H1 (cell line): ENCODE data around the gene ZMIZ1. TPM values are rescaled to one million over a fixed set of nuclear protein-coding genes. Genes with fewer than 3 reads are reported as not detected.

Experiments
- CEBPB ChIP-seq: IDR thresholded peaks from 2 replicates; pipeline ENCODE4 v1.6.1; 2012; ENCODE audit warnings: low read depth, low read length
- CTBP2 ChIP-seq: IDR thresholded peaks from 2 replicates; pipeline ENCODE4 v1.7.0; 2011; ENCODE audit warnings: borderline replicate concordance, mild to moderate bottlenecking, moderate library complexity, mixed read lengths, low read length; ENCODE audit not compliant: insufficient read depth, insufficient read length
- KDM4A ChIP-seq: IDR thresholded peaks from one replicate; pipeline ENCODE4 v1.7.1; 2012; ENCODE audit warnings: low read depth, mild to moderate bottlenecking, moderate library complexity, low read length, inconsistent platforms; ENCODE audit not compliant: severe bottlenecking
- polyA plus RNA-seq, 7 experiments: library from polyadenylated mRNA; depleted of rRNA in 3 of 7; stranded (reverse) in 5 of 7; unstranded in 2 of 7; fragments of >200 nt in 5 of 7; fragments of 200-250 nt in 2 of 7; gene quantifications; 1 replicate in 5 of 7; 2 replicates in 1 of 7; 4 replicates in 1 of 7; pipeline versions ENCODE4 v1.2.1 to v1.2.3, GENCODE V29; 2011 to 2013; ENCODE audit warnings: missing spikeins in 2 of 7, mixed read lengths in 2 of 7
- total RNA-seq: library from RNA; stranded (reverse); fragmentation: NEBNext Ultra II Directional; extraction: Animal tissue kit (Norgen Biotek cat#: 25700); gene quantifications from 2 replicates; pipeline ENCODE4 v1.2.1, GENCODE V29; 2021

The ZMIZ1 gene
- total and polyA plus RNA-seq, 2 of the 8 experiments (the other 6 are each of a cell fraction or from before 2014, with no cell fraction given): 8.1 to 28.0 TPM

DNA sequence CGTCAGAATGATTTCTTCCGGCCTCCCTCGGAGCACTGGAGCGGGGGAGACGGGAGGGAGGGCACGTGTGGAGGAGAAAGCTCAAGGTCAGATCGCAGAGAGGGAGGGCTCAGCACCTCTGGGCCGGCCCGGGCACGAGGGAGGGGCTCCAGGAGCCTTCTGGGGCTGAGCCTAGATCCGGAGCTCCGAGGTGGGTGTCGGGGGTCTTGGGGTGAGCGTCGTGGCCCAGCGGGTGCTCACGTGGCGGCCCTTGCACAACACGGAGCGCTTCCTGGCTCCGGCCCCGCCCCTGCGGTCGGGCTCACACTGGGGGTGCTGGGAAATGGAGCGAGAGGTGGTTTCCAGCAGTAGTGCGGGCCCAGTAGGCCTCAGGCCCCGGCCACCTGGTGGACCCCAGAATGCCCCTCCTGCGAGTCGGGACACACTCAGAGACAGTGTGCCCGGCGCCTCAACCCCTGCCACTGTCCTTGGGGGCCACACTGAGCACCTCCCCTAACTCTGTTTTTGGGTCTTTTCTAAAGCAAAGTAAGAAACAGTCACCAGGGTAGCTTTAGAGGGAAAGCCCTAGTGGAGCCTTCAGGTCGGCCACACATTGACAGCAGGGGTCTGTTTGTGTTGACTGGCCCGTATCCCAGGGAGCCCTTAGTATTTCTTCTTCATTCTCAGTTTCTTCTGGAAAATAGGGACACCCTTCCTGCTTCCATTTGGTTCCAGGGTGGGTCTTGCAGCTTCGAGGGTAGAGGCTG, 279.3 kb downstream of the ZMIZ1 start (continued):
- TF ChIP-seq CTBP2 (no peak), CEBPB (peak; percentile 70), KDM4A (peak; percentile 61)
- TF ChIP-seq, all 59 proteins: peak for 6
